PC-9 (cell line): Measurements from ENCODE around the gene OR2T1. TPM values are rescaled to one million over a fixed set of nuclear protein-coding genes. Genes with fewer than 3 reads are reported as not detected.
"Not testable (repeated sequence)": the region's sequence is repeated elsewhere in the genome, so short reads cannot be mapped to it uniquely, and the experiment has no call there.

ENCODE experiments used
- BruUV-seq: library from RNA; stranded (reverse); fragments of 400-500 nt; replicated peaks from 2 replicates; lab custom pipeline; 2021; lab: Mats Ljungman, UMichigan
- CTCF ChIA-PET: fragments of 300-600 bp; sonication (Branson Sonifier 250); formaldehyde crosslinking; loops from one replicate; lab custom pipeline; 2022; ENCODE audit warnings: antibody characterized with exemption; lab: Charles Lee
- POLR2A ChIA-PET: fragments of 300-600 bp; sonication (Branson Sonifier 250); formaldehyde crosslinking; loops from one replicate; lab custom pipeline; 2022; ENCODE audit warnings: antibody characterized with exemption; ENCODE audit not compliant: unreplicated experiment; lab: Charles Lee
- DNase-seq, 2 experiments: peaks; one replicate each; pipeline versions ENCODE4 v3.0.0 to v3.0.0-alpha.2; 2015 to 2022; ENCODE audit warnings: mixed read lengths in 1 of 2
- H2AFZ ChIP-seq: fragments of 200-600 bp; sonication (generic); 2 replicates; pipeline ENCODE4 v1.8.1; 2017; ENCODE audit warnings: antibody characterized with exemption
- H3F3A ChIP-seq: fragments of 200-600 bp; sonication (generic); 2 replicates; pipeline ENCODE4 v1.8.1; 2017; ENCODE audit warnings: antibody characterized with exemption, mild to moderate bottlenecking, low read depth; ENCODE audit not compliant: insufficient read depth
- H3K27ac ChIP-seq: fragments of 200-600 bp; sonication (generic); 2 replicates; pipeline ENCODE4 v1.6.1; 2016; ENCODE audit warnings: mixed run types
- H3K27me3 ChIP-seq: fragments of 200-600 bp; sonication (generic); 2 replicates; pipeline ENCODE4 v1.6.1; 2016; ENCODE audit warnings: low read depth, mixed run types; ENCODE audit not compliant: insufficient read depth
- H3K36me3 ChIP-seq: fragments of 200-600 bp; sonication (generic); 2 replicates; pipeline ENCODE4 v1.6.1; 2016; ENCODE audit warnings: low read depth, mixed run types
- H3K4me1 ChIP-seq: fragments of 200-600 bp; sonication (generic); replicated peaks from 2 replicates; pipeline ENCODE4 v1.6.1; 2016; ENCODE audit warnings: mixed run types; ENCODE audit not compliant: insufficient read depth
- H3K4me2 ChIP-seq: fragments of 200-600 bp; sonication (generic); 2 replicates; pipeline ENCODE4 v1.6.1; 2017; ENCODE audit warnings: mixed run types
- H3K4me3 ChIP-seq: fragments of 200-600 bp; sonication (generic); 2 replicates; pipeline ENCODE4 v1.6.1; 2016; ENCODE audit warnings: mixed run types
- H3K79me2 ChIP-seq: fragments of 200-600 bp; sonication (generic); 2 replicates; pipeline ENCODE4 v1.6.1; 2017; ENCODE audit warnings: low read depth, mixed run types
- H3K9me2 ChIP-seq: fragments of 200-600 bp; sonication (generic); 2 replicates; pipeline ENCODE4 v1.8.1; 2017; ENCODE audit warnings: mild to moderate bottlenecking; ENCODE audit not compliant: insufficient read depth
- H3K9me3 ChIP-seq: fragments of 200-600 bp; sonication (generic); 2 replicates; pipeline ENCODE4 v1.8.1; 2016; ENCODE audit warnings: low read depth; ENCODE audit not compliant: insufficient read depth
- H4K20me1 ChIP-seq: fragments of 200-600 bp; sonication (generic); 2 replicates; pipeline ENCODE4 v1.8.1; 2017; ENCODE audit not compliant: insufficient read depth
- intact Hi-C: fragments of 100-400 bp; cut with micrococcal nuclease; formaldehyde crosslinking; loops from one replicate; pipeline ENCODE4 v1.10.0; 2022; ENCODE audit not compliant: unreplicated experiment
- total RNA-seq: library from RNA; stranded (reverse); gene quantifications from 2 replicates; pipeline ENCODE4 v1.2.3, GENCODE V29; 2021

The OR2T1 gene
- total RNA-seq, 1 experiment from 2014 or later = not detected

GRCh38 chr1:248434913-248435312 lies 32.1 kb downstream of the OR2T1 start:
- H3K36me3 ChIP-seq, BruUV-seq, CTCF ChIA-PET, H3F3A ChIP-seq, H3K9me3 ChIP-seq, DNase-seq, H3K79me2 ChIP-seq, H3K27me3 ChIP-seq, H3K4me2 ChIP-seq, H3K9me2 ChIP-seq, H2AFZ ChIP-seq, intact Hi-C loops, H4K20me1 ChIP-seq, H3K4me1 ChIP-seq, H3K4me3 ChIP-seq, H3K27ac ChIP-seq, POLR2A ChIA-PET: not testable (repeated sequence)

- H3K4me3 ChIP-seq, intact Hi-C loops, H3K4me1 ChIP-seq, H3K9me2 ChIP-seq, POLR2A ChIA-PET, H4K20me1 ChIP-seq, H3K9me3 ChIP-seq, BruUV-seq, CTCF ChIA-PET, H3K79me2 ChIP-seq, DNase-seq, H3F3A ChIP-seq, H2AFZ ChIP-seq, H3K4me2 ChIP-seq, H3K36me3 ChIP-seq, H3K27me3 ChIP-seq, H3K27ac ChIP-seq: not testable (repeated sequence)
These were observed 33.5 kb downstream of the OR2T1 start for GRCh38 chr1:248436303-248436702.

GRCh38 chr1:248438668-248439067 lies 35.8 kb downstream of the OR2T1 start:
- POLR2A ChIA-PET, H3K79me2 ChIP-seq, DNase-seq, H3K9me2 ChIP-seq, H3K27ac ChIP-seq, intact Hi-C loops, H4K20me1 ChIP-seq, H3K36me3 ChIP-seq, H3K4me2 ChIP-seq, H3K4me1 ChIP-seq, H3K9me3 ChIP-seq, CTCF ChIA-PET, H3K27me3 ChIP-seq, H3F3A ChIP-seq, H2AFZ ChIP-seq, H3K4me3 ChIP-seq, BruUV-seq: not testable (repeated sequence)

GRCh38 chr1:248439283-248439682 lies 36.4 kb downstream of the OR2T1 start:
- intact Hi-C loops, H3K4me2 ChIP-seq, H3K27me3 ChIP-seq, H3K27ac ChIP-seq, H3K36me3 ChIP-seq, H3F3A ChIP-seq, H4K20me1 ChIP-seq, H3K4me1 ChIP-seq, H3K4me3 ChIP-seq, BruUV-seq, POLR2A ChIA-PET, H3K79me2 ChIP-seq, CTCF ChIA-PET, H3K9me2 ChIP-seq, H3K9me3 ChIP-seq, H2AFZ ChIP-seq, DNase-seq: not testable (repeated sequence)

- H3K27ac ChIP-seq, H3K27me3 ChIP-seq, H3K9me2 ChIP-seq, POLR2A ChIA-PET, H3K36me3 ChIP-seq, H3K4me2 ChIP-seq, CTCF ChIA-PET, BruUV-seq, H2AFZ ChIP-seq, intact Hi-C loops, H3K79me2 ChIP-seq, H3K4me1 ChIP-seq, H4K20me1 ChIP-seq, H3K9me3 ChIP-seq, DNase-seq, H3F3A ChIP-seq, H3K4me3 ChIP-seq: not testable (repeated sequence)
These were observed 39.8 kb downstream of the OR2T1 start for GRCh38 chr1:248442500-248443277.

- H4K20me1 ChIP-seq, H3K9me3 ChIP-seq, H2AFZ ChIP-seq, H3K27ac ChIP-seq, H3K4me1 ChIP-seq, H3K4me3 ChIP-seq, intact Hi-C loops, H3K79me2 ChIP-seq, H3K4me2 ChIP-seq, CTCF ChIA-PET, H3K36me3 ChIP-seq, DNase-seq, H3K9me2 ChIP-seq, BruUV-seq, H3F3A ChIP-seq, H3K27me3 ChIP-seq, POLR2A ChIA-PET: not testable (repeated sequence)
These were observed 41.8 kb downstream of the OR2T1 start for GRCh38 chr1:248444603-248445002.

GRCh38 chr1:248445399-248445798 lies 42.6 kb downstream of the OR2T1 start, which contains the start of gene OR2T2:
Gene OR2T2, plus strand, starts transcription at chr1:248445637. Its CDS starts 7,161 bp downstream, at chr1:248452798.
- intact Hi-C loops, H3K27me3 ChIP-seq, H3K9me3 ChIP-seq, H3K36me3 ChIP-seq, H3K79me2 ChIP-seq, BruUV-seq, H4K20me1 ChIP-seq, H3F3A ChIP-seq, H3K4me2 ChIP-seq, H3K4me1 ChIP-seq, CTCF ChIA-PET, H3K9me2 ChIP-seq, H2AFZ ChIP-seq, POLR2A ChIA-PET, DNase-seq, H3K27ac ChIP-seq, H3K4me3 ChIP-seq: not testable (repeated sequence)
